Measurements from ENCODE around the gene ELL2.
"Not testable (repeated sequence)": the region's sequence is repeated elsewhere in the genome, so short reads cannot be mapped to it uniquely, and the experiment has no call there.

The ELL2 gene

DNA sequence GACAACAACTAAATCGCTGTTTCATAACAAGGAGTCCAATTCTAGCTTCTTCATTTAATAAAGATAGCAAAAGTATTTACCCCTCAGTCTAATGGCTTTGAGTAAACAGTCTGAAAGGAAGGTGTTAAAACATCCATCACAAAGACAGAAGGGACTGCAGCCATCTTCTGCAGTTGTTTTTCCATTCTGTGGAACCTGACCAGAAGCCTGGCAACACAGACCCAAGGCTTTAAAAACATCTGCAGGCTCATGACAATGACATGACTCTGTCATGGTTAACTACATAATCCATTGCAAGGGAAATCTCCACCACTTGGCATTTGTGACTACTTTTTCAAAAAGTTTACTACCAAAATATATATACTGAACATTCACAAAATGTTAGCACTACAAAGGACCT lies 51.9 kb downstream of the ELL2 start:
- TF ChIP-seq POLR2A (IDR thresholded peaks at IDR 0.05; ENCODE audit: low read depth, low read length) = no peak
- no peak for TF ChIP-seq POLR2AphosphoS5 (IDR thresholded peaks at IDR 0.05; ENCODE audit: low read depth, low read length)
- TF ChIP-seq TAF1 (IDR thresholded peaks at IDR 0.05; ENCODE audit: low read depth, low read length) = no peak
- no peak for TF ChIP-seq SPI1 (IDR thresholded peaks at IDR 0.05; ENCODE audit: low read depth, low read length)
- no peak for TF ChIP-seq PAX5 (IDR thresholded peaks at IDR 0.05; ENCODE audit: insufficient read depth, low read length, severe bottlenecking)
- no peak for TF ChIP-seq POU2F2 (IDR thresholded peaks at IDR 0.05; ENCODE audit: low read depth, low read length)
- DNase-seq (ENCODE audit: insufficient read length, low spot score) (no peak), FAIRE-seq (no peak)

DNA sequence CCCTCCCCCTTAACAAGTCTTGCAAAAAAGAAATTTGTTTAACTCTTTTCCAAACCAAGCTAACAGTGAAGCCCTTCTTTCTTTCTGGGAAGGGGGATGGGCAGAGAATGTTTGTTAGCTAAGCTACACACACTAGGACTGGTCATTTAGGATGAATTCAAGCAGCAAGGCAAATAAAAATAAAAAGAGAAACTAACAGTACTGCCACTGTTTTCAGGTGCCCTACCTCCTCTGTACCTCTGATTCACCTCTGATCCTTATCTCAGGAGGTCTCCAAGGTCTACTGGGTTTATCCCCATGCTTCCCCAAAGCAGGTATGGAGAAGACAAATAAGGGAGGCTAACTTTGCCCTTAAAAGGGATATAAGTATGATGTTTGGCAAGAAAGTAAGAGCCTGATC lies 52.9 kb downstream of the ELL2 start:
- no peak for DNase-seq (ENCODE audit: insufficient read length, low spot score)
- no peak for TF ChIP-seq POLR2A (IDR thresholded peaks at IDR 0.05; ENCODE audit: low read depth, low read length)
- TF ChIP-seq TAF1 (IDR thresholded peaks at IDR 0.05; ENCODE audit: low read depth, low read length) = no peak
- TF ChIP-seq POU2F2 (IDR thresholded peaks at IDR 0.05; ENCODE audit: low read depth, low read length) = no peak
- no peak for TF ChIP-seq SPI1 (IDR thresholded peaks at IDR 0.05; ENCODE audit: low read depth, low read length)
- no peak for TF ChIP-seq PAX5 (IDR thresholded peaks at IDR 0.05; ENCODE audit: insufficient read depth, low read length, severe bottlenecking)
- TF ChIP-seq POLR2AphosphoS5 (IDR thresholded peaks at IDR 0.05; ENCODE audit: low read depth, low read length) = no peak
- FAIRE-seq = no peak

DNA sequence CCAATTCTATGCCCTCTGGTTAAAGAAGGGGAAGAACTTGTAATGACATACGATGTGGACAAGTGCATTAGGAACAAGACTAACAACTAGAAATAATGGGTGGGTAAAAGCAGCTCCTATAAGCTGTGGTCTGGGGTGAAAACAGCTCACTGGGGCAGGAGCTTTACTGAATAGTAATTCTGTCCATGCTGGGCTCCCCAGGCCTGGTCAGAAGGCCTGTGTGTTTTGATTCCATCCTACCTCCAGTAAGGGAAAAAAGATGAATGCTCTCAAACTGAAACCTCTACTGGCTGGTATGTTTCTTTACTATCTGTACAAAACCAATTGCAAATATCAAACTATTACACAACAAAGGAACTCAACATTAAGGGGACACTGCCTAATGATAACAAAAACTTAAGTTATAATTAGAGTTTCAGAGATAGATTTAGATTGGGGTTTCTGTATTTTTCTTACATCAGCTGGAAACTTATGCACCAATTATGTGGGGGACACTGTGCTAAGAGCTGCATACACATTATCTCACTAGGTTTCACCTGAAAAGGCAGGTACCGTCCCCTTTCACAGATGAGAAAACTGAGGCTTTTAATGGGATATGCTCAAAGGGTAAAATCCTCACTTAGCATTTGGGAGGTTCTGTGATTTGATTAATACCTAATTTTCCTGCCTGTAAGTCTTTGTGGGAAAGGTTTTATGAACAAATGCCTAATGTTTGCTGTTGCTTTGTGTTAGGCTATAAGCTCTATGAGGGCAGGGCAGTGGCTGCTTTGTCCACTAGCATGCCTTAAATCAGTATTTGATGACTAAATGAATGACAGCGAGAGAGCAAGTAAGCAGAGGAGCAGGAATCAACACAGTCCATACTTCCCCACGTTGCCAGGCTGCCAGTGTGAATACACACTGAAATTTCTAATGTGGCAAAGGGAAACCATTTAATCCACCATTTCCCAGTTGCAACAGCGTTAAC lies 53.6 kb downstream of the ELL2 start:
- DNase-seq (ENCODE audit: insufficient read length, low spot score) = no peak
- peak; percentile 68 for FAIRE-seq
- TF ChIP-seq PAX5 (IDR thresholded peaks at IDR 0.05; ENCODE audit: insufficient read depth, low read length, severe bottlenecking) (no peak), POLR2AphosphoS5 (IDR thresholded peaks at IDR 0.05; ENCODE audit: low read depth, low read length) (no peak), POU2F2 (IDR thresholded peaks at IDR 0.05; ENCODE audit: low read depth, low read length) (no peak), TAF1 (IDR thresholded peaks at IDR 0.05; ENCODE audit: low read depth, low read length) (no peak), POLR2A (IDR thresholded peaks at IDR 0.05; ENCODE audit: low read depth, low read length) (no peak), SPI1 (IDR thresholded peaks at IDR 0.05; ENCODE audit: low read depth, low read length) (no peak)

DNA sequence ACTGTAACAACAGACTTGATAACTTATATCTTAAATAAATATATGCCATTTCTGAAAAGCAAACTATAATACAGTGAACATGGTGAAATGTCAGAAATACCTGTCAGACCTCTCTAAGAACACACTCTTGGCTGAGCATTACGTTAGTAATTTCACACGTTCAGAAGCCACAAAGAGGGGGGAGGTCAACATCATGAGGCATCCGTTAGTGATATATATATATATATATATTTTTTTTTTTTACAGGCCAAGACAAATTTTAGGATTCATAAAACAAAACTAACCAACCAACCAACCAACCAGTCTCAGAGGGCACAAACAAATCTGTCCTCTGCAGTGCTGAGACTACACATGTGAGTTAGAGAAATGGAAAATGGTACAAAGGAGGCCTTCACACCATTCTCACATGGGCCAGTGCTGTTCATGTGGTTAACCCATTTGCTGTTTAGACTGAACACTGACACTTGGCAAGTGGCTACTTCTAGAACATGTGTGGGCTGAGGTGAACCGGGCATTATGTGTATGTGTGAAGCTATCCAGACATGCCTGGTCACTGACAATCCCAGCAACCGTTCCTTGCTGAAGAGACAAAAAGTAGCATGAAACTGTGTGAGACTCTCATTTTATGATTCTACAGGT lies 54.5 kb downstream of the ELL2 start:
- DNase-seq (ENCODE audit: insufficient read length, low spot score) = no peak
- TF ChIP-seq POU2F2 (IDR thresholded peaks at IDR 0.05; ENCODE audit: low read depth, low read length) = no peak
- no peak for TF ChIP-seq POLR2A (IDR thresholded peaks at IDR 0.05; ENCODE audit: low read depth, low read length)
- TF ChIP-seq PAX5 (IDR thresholded peaks at IDR 0.05; ENCODE audit: insufficient read depth, low read length, severe bottlenecking) = no peak
- no peak for TF ChIP-seq TAF1 (IDR thresholded peaks at IDR 0.05; ENCODE audit: low read depth, low read length)
- no peak for TF ChIP-seq POLR2AphosphoS5 (IDR thresholded peaks at IDR 0.05; ENCODE audit: low read depth, low read length)
- no peak for TF ChIP-seq SPI1 (IDR thresholded peaks at IDR 0.05; ENCODE audit: low read depth, low read length)
- peak; percentile 75 for FAIRE-seq

DNA sequence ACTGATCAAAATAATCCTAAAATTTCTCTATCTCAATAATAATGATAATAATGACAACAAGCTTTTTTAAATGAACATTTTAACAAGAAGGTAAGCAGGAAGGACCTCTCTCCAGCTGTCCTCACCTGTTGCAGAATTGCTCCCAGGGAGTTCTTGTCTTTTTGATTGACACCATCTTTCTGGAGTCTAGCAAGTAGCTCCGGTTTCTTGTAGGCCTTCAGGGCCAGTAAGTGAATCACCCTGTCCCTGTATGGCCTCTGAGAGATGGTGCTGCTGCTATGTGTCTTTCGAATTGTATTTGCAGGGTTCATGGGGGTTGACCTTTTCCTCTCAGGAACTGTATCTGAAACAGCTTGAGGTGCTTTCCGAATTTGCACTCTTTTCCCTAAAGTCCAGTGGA lies 55.3 kb downstream of the ELL2 start:
- not testable (repeated sequence) for FAIRE-seq; DNase-seq (ENCODE audit: insufficient read length, low spot score)

DNA sequence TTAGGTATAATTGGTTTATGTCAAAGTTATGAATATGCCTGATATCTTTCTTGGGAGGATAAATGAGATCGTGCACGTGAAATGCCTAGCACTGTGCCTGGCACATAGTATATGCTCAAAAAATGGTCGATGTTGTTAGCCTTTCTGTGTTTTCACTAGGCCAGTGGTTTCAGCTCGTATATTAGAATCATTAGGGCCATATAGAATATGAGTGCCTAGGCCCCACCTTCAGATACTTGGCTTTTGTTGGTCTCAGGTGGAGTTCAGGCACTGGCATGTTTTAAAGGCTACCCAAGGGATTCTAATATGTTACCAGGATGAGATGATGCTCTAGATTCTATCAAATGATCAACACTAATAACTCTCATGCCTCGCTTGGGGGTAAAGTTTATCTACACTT lies 56.8 kb downstream of the ELL2 start:
- TF ChIP-seq POLR2A (IDR thresholded peaks at IDR 0.05; ENCODE audit: low read depth, low read length) (no peak), TAF1 (IDR thresholded peaks at IDR 0.05; ENCODE audit: low read depth, low read length) (no peak), POU2F2 (IDR thresholded peaks at IDR 0.05; ENCODE audit: low read depth, low read length) (no peak)
- DNase-seq (ENCODE audit: insufficient read length, low spot score) (no peak), FAIRE-seq (no peak)

DNA sequence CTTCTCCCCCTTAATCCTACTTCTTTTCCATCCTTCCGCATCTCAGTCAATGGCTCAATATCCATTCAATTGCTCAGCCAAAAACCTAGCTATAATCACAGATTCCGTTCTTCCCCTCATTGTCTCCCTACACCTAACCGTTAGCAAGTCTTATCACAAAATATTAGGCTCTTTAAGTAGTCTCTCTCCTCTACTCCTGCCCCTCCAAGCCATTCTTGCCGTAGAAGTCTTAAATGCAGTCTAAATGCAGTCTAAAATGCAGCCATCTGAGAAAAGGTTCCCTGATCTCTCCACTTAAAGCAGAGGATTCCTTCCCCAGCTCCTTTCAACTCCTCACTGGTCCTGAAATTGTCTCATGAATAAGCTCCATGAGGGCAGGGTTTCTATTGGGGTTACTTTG lies 57.8 kb downstream of the ELL2 start:
- DNase-seq (ENCODE audit: insufficient read length, low spot score) (no peak), FAIRE-seq (no peak)
- TF ChIP-seq TAF1 (IDR thresholded peaks at IDR 0.05; ENCODE audit: low read depth, low read length) (no peak), POLR2A (IDR thresholded peaks at IDR 0.05; ENCODE audit: low read depth, low read length) (no peak), POU2F2 (IDR thresholded peaks at IDR 0.05; ENCODE audit: low read depth, low read length) (no peak), SPI1 (IDR thresholded peaks at IDR 0.05; ENCODE audit: low read depth, low read length) (no peak), PAX5 (IDR thresholded peaks at IDR 0.05; ENCODE audit: insufficient read depth, low read length, severe bottlenecking) (no peak), POLR2AphosphoS5 (IDR thresholded peaks at IDR 0.05; ENCODE audit: low read depth, low read length) (no peak)

DNA sequence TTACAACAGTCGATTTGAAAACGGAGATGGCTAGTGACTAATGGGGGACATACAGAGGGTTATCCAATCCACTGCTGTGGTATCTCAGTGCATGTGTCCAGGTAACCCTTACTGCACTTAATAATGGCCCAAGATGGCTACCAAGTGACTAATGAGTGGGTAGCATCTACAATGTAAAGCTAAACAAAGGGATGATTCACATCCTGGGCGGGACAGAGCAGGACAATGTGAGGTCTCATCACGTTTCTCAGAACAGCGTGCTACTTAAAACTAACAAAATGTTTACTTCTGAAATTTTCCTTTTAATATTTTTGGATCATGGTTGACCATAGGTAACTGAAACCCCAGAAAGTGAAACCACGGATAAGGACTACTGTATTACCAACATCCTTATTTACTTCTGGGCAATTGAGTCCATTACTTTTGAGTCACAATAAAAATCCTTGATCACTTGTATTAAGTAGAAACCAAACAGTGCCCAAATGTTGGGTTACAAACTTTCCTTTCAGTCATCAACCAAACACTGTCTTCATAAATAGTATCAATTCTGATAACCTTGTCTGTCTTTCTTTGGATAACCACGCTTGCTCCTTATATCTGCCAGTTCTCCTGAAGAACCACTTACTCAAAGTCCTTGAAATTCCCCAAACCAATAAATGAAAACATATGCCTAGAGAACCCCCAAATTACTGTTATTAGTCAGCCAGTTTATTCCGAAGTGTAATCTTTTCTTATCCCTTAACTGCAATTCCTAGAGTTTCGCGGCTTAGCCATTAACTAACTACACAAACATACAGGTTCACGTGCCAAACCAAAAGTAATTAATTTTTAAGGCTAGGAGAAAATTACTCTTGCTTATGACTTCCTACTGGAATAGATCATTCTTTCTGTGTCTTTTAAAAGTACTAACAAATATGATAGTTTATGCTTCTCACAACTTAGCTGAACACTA lies 59.7 kb downstream of the ELL2 start:
- no peak for FAIRE-seq
- no peak for DNase-seq (ENCODE audit: insufficient read length, low spot score)
- TF ChIP-seq POLR2AphosphoS5 (IDR thresholded peaks at IDR 0.05; ENCODE audit: low read depth, low read length) (no peak), TAF1 (IDR thresholded peaks at IDR 0.05; ENCODE audit: low read depth, low read length) (no peak), POLR2A (IDR thresholded peaks at IDR 0.05; ENCODE audit: low read depth, low read length) (no peak), SPI1 (IDR thresholded peaks at IDR 0.05; ENCODE audit: low read depth, low read length) (no peak), PAX5 (IDR thresholded peaks at IDR 0.05; ENCODE audit: insufficient read depth, low read length, severe bottlenecking) (no peak), POU2F2 (IDR thresholded peaks at IDR 0.05; ENCODE audit: low read depth, low read length) (no peak)

DNA sequence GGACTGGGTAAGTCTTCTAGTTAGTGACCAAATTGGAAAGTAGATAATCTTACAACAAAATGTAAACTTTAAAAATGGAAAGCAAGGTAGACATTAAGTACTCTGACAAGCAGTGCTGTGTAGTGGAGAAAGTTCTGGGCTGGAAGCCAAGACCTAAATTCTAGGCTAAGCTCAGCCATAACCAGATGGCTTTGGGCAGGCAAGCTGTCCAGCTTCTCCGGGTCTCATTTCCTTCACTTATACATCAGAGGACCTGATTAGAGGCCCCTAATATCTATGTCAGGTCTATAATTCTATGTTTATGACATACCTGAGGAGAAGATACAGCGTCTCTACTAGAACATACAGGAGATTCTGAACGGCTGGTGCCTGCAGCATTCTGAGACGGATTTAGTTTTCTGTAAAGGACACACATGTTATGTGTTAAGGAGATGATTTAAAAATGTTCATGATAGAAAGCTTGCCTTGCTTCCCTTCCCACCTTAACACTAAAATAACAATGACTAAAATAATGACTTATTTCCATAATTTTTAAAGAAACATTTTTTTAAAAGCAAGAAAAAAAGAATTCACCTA lies 61.2 kb downstream of the ELL2 start:
- no peak for FAIRE-seq
- TF ChIP-seq PAX5 (IDR thresholded peaks at IDR 0.05; ENCODE audit: insufficient read depth, low read length, severe bottlenecking) = no peak
- no peak for TF ChIP-seq POLR2A (IDR thresholded peaks at IDR 0.05; ENCODE audit: low read depth, low read length)
- no peak for TF ChIP-seq POU2F2 (IDR thresholded peaks at IDR 0.05; ENCODE audit: low read depth, low read length)
- TF ChIP-seq SPI1 (IDR thresholded peaks at IDR 0.05; ENCODE audit: low read depth, low read length) = no peak
- TF ChIP-seq POLR2AphosphoS5 (IDR thresholded peaks at IDR 0.05; ENCODE audit: low read depth, low read length) = no peak
- no peak for TF ChIP-seq TAF1 (IDR thresholded peaks at IDR 0.05; ENCODE audit: low read depth, low read length)
- DNase-seq (ENCODE audit: insufficient read length, low spot score) = no peak
